ENCODE data around the gene GLRA1.
"Not testable (repeated sequence)": the region's sequence is repeated elsewhere in the genome, so short reads cannot be mapped to it uniquely, and the experiment has no call there.

The GLRA1 gene

DNA sequence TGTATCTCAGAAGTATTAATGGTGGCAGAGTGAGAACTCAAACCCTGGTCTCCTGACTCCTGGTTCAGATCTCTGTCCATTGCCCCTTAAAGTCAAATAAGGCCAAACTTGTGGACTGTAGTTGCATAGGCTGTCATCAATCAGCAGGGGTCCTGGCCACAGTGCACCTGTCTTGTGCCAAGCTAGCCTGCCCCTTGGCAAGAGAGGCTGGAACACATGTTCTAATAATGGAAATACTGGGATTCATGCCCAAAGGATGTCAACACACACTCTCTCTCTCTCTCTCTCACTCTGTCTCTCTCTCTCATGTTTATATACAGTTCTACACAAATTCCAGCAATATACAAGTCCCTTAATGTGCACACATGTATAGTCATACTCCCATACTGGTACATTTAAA, 44.3 kb downstream of the GLRA1 start:
- no peak for DNase-seq

DNA sequence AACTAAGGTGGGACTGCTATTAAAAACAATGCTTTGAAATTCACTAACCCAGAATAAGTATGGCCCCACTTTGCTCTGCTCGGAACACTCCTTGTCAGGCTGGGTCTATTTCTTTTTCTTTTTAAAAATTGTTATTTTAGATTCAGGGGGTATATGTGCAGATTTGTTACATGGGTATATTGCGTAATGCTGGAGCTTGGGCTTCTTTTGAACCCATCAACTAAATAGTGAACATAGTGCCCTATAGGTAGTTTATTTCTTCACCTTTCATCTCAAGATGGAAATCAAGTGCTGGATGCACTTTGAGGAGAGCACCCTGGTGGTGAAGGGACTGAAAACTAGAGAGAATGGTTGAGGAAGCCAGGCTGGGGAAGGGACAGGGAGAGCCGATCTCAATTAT, 51.0 kb downstream of the GLRA1 start:
- no peak for DNase-seq

- no peak for DNase-seq
These were observed 52.0 kb downstream of the GLRA1 start for GRCh38 chr5:151872701-151873100.

- DNase-seq: no peak
These were observed 53.8 kb downstream of the GLRA1 start for GRCh38 chr5:151870820-151871219.

- no peak for DNase-seq
These were observed 54.4 kb downstream of the GLRA1 start for GRCh38 chr5:151870271-151870670.

DNA sequence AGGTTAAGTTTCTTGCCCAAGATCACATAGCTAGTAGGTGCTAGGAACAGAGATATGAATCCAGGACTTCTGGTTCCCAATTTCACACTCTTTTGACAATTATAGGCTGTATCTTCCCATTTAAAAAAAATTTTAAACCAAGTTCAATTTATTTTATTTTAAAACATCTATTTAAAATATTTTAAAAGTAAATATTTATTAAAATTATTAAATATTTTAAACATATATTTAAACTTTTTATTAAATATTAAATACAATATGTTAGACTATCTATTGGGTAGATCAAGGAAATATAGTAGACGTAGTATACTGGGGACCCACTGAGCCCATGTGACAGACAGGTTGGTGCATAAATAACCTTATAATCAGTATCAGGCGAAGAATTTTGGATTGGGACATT, 54.8 kb downstream of the GLRA1 start:
- DNase-seq: no peak

- peak; percentile 3 for DNase-seq
These were observed 56.2 kb downstream of the GLRA1 start for GRCh38 chr5:151868451-151868850.

- DNase-seq: no peak
These were observed 60.4 kb downstream of the GLRA1 start for GRCh38 chr5:151864061-151864748.

DNA sequence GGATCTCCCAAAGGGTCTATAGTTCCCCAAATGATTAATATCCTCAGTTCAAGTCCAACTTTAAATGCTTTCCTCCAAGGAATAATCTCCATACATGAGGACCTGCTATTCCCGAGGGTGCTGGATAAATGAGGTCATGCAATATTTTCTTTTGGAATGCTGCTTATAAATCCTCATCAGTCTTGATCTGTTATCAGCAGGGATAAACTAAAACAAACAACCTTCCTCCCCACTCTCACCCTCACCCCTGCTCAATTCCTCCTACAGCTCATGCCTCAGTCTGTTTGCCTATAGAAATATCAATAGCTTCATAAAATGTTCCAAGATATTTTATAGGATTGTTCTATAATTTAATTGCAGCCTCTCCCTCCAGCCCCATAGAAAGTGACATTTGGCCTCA, 61.1 kb downstream of the GLRA1 start:
- DNase-seq: no peak

DNA sequence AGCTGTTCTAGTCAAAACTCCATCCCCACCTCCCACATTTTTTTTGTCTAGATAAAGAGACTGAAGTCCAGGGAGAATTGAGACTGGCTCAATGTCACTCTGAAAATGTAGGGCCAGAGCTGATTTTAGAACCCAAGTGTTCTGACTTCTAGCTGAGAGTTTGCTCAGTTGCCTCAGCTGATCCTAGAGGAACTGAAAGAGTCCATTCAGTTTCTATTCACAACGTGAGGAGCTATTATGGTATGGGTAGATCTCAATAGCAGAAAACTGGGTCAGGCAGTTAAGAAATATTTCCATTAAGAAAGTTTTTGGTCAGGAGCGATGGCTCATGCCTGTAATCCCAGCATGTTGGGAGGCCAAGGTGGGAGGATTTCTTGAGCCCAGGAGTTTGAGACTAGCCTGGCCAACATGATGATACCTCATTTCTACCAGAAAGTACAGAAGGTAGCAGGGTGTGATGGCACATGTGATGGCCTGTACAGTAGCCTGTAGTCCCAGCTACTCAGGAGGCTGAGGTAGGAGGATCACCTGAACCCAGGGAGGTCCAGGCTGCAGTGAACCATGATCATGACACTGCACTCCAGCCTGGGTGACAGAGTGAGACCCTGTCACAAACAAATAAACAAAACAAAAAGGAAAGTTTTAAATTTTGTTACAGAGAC, 61.7 kb downstream of the GLRA1 start:
- no peak for DNase-seq

- not testable (repeated sequence) for DNase-seq
These were observed 63.8 kb downstream of the GLRA1 start for GRCh38 chr5:151860867-151861266.

DNA sequence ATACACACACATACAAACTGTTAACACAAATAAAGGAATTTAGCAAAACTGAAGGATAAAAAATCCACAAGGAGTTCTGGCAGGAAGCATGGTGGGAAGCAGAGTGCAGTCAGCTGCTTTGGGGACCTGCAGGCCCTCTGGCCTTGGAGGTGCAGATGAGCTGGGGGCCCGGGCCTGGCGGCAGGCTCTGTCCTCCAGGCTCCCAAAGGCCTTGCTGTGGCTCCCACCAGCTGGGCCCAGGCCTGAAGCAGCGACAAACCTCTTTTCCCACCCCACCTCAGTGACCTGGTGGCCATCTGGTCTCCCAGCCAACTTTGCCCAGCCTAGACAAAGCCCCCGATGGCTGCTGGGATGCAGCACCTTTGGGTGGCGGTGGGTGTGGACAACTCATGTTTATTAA, 67.8 kb downstream of the GLRA1 start:
- no peak for DNase-seq

DNA sequence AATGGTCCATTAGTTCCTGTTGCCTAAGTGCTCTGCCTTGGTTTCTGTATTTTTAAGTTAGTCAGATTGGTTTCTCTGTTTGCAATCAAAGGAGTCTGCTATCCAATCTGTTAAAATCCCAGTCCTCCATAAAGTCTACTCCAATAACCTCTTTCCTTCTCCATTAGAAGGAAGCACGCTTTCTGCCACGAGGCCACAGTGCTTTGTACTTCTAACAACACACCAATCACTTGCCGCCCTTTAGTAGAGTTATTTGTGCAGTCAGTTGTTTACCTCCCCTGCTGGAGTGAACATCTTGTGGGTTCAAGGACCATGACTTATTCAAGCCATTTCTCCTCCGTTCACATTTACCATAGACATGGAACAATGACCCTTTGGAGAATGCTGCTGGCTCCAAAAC, 69.0 kb downstream of the GLRA1 start:
- DNase-seq: no peak

DNA sequence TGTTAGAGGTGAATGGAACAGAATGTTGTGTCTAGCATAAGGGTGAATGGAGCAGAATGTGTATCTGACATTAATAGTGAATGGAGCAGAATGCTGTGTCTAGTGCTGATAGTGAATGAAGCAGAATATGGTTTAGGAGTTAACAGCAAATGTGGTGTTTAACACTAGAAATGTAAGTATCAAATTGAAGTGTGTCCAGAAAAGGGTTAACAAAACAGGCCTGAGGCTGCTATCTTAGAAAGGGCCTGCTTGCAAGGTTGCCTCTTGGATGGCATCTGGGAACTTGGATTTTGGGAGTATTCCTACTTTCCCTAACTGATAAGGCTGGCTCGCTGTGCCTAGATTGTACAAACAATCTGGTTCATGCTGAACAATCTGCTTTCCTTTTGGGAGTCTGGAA, 76.8 kb downstream of the GLRA1 start:
- no peak for DNase-seq

- no peak for DNase-seq
These were observed 77.9 kb downstream of the GLRA1 start for GRCh38 chr5:151846765-151847164.

DNA sequence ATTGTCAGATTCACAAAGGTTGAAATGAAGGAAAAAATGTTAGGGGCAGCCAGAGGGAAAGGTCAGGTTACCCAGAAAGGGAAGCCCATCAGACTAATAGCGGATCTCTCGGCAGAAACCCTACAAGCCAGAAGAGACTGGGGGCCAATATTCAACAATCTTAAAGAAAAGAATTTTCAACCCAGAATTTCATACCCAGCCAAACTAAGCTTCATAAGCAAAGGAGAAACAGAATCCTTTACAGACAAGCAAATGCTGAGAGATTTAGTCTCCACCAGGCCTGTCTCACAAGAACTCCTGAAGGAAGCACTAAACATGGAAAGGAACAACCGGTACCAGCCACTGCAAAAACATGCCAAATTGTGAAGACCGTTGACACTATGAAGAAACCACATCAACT, 91.8 kb downstream of the GLRA1 start:
- not testable (repeated sequence) for DNase-seq

GRCh38 chr5:151829370-151829769, 95.3 kb downstream of the GLRA1 start:
- DNase-seq: no peak

DNA sequence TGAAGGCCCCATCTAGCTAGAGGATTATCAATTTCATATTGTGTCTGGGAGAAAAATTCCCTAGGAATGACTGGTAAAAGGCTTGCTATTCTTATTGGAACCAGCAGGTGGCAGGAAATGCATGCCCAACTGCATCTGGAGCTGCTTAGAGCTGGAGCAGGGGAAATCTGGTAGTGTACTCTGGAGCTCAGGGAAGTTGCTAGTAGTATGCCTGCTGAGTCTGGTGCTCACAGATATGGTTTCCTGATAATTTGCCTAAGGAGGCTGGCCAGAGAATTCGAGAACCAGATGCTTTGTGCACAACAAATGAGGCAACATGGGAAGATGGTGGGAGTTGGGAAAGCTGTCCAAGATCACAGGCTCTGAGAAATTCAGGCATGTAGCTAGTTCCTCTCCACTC, 99.2 kb downstream of the GLRA1 start:
- DNase-seq: peak; percentile 21

- no peak for DNase-seq
These were observed 102.5 kb downstream of the GLRA1 start for GRCh38 chr5:151822141-151822540.

- no peak for DNase-seq
These were observed 103.7 kb downstream of the GLRA1 start for GRCh38 chr5:151820903-151821302.

DNA sequence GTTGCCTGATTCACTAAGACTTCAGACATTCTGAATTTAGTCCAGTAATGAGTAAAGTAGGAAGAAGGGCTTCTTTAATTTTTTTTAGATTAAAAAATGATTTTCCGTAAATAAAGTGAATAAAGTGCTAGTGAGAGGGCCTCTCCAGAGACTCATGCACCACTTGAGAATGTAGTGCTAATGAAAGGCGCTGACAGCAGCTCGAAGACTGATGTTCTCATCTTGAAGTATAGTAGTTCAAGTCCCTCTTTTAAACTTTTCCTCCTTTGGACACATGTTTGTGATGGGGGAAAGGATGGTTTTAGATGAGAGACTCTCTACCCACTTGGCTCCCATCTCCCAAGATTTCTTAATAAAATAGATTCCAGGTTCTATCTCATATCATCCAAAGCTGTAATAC, 104.4 kb downstream of the GLRA1 start:
- no peak for DNase-seq

- DNase-seq: no peak
These were observed 104.8 kb downstream of the GLRA1 start for GRCh38 chr5:151819830-151820229.

DNA sequence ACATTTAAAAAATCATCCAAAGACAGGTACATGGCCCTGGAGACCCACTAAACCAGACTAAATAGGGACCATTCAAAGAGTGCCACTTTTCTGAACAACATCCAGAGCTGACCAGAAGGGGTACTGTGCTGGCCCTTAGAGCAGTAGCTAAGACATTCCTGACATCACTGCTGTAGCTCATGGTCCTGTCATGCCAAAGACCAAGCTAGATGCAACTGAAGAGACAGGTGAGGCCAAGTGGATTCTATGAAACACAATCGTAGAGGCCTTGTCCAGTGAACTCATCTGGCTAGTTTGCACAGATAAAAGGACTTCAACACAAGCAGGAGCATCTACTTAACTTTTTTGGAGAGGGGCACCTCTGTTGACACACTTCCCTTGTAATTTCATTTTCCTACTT, 109.6 kb downstream of the GLRA1 start:
- DNase-seq: no peak

DNA sequence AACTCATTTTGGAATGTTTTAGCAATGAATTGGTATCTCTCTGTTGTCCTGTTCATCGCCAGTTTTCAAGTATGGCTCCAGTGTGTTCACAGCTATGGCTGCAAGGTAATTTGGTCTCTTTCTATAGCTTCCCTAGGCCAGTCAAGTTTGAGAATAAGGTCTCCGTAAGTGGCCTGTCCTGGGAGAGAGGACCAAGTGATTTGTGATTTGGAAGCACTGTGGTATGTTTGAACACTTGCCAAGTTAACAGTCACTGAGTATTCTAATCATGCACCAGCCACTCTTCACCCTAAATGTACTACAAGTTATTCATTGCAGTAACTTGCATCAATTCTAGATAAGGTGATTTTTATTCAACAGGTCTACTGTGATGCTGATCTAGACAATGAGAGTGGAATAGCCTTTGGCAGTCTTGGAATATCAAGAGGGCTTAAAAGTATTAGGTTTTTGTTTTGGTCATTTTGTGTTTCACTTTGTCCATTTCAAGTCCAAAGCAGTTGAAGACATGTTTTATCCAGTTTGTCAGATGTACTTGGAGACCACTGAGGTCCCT, 111.8 kb downstream of the GLRA1 start:
- no peak for DNase-seq
